H1 (cell line): ENCODE data around the gene CCNG1. TPM values are rescaled to one million over a fixed set of nuclear protein-coding genes. Genes with fewer than 3 reads are reported as not detected.

ENCODE experiments used
- CTCF ChIA-PET: fragments of 300-600 bp; sonication (Branson Sonifier 250); formaldehyde crosslinking; loops from one replicate; lab custom pipeline; 2021; ENCODE audit not compliant: partially characterized antibody; lab: Charles Lee
- POLR2A ChIA-PET: fragments of 300-600 bp; sonication (Branson Sonifier 250); formaldehyde crosslinking; loops from one replicate; lab custom pipeline; 2021; ENCODE audit warnings: inconsistent platforms; ENCODE audit not compliant: partially characterized antibody; lab: Charles Lee
- DNase-seq, 2 experiments: peaks; one replicate each; pipeline versions ENCODE4 v3.0.0 to v3.0.0-alpha.2; 2010 to 2022; ENCODE audit warnings: low spot score in 2 of 2, low read depth in 1 of 2, mixed read lengths in 1 of 2
- FAIRE-seq: peaks from 2 replicates; lab custom pipeline; 2011; peaks lifted over from hg19 to GRCh38; lab: Jason Lieb, UNC
- H2AFZ ChIP-seq: 2 replicates; pipeline ENCODE4 v1.8.1; 2012; ENCODE audit warnings: low read length, inconsistent platforms
- H2AK5ac ChIP-seq: 2 replicates; pipeline ENCODE4 v1.6.1; 2013; ENCODE audit warnings: low read depth, low read length
- H2BK120ac ChIP-seq: replicated peaks from 2 replicates; pipeline ENCODE3; 2013; ENCODE audit warnings: low read depth, low read length, inconsistent platforms
- H2BK12ac ChIP-seq: 2 replicates; pipeline ENCODE4 v1.6.1; 2013; ENCODE audit warnings: low read depth, low read length
- H2BK15ac ChIP-seq: 2 replicates; pipeline ENCODE4 v1.6.1; 2013; ENCODE audit warnings: low read length
- H2BK20ac ChIP-seq: 2 replicates; pipeline ENCODE4 v1.6.1; 2013; ENCODE audit warnings: low read length
- H2BK5ac ChIP-seq: 2 replicates; pipeline ENCODE4 v1.6.1; 2013; ENCODE audit warnings: low read depth, low read length
- H3K14ac ChIP-seq: 2 replicates; pipeline ENCODE4 v1.6.1; 2013; ENCODE audit warnings: inconsistent platforms; ENCODE audit not compliant: insufficient read length
- H3K18ac ChIP-seq: 2 replicates; pipeline ENCODE4 v1.6.1; 2013; ENCODE audit warnings: low read length; ENCODE audit errors: extremely low read depth
- H3K23ac ChIP-seq: 2 replicates; pipeline ENCODE4 v1.6.1; 2013; ENCODE audit warnings: inconsistent platforms; ENCODE audit not compliant: insufficient read length
- H3K23me2 ChIP-seq: 2 replicates; pipeline ENCODE4 v1.6.1; 2013; ENCODE audit warnings: low read depth, low read length
- H3K27ac ChIP-seq: 2 replicates; pipeline ENCODE4 v1.6.1; 2011; ENCODE audit warnings: low read depth, low read length, inconsistent platforms
- H3K27me3 ChIP-seq, 4 experiments: replicated peaks in 1 of 4; 1 replicate in 1 of 4; 2 replicates in 3 of 4; pipeline versions ENCODE4 v1.6.1 to v1.8.1; 2011 to 2013; ENCODE audit warnings: low read length in 3 of 4, mild to moderate bottlenecking in 3 of 4, inconsistent platforms in 2 of 4, mixed read lengths in 2 of 4, moderate library complexity in 1 of 4; ENCODE audit not compliant: control insufficient read depth in 3 of 4, insufficient read depth in 3 of 4; ENCODE audit errors: extremely low read depth in 1 of 4
- H3K36me3 ChIP-seq, 4 experiments: 2 replicates each; pipeline versions ENCODE4 v1.6.1 to v1.8.1; 2011 to 2013; ENCODE audit warnings: mild to moderate bottlenecking in 4 of 4, low read length in 3 of 4, moderate library complexity in 2 of 4, control low read depth in 1 of 4, inconsistent platforms in 1 of 4; ENCODE audit not compliant: insufficient read depth in 4 of 4, control insufficient read depth in 2 of 4
- H3K4ac ChIP-seq: replicated peaks from 2 replicates; pipeline ENCODE3; 2013; ENCODE audit warnings: low read length, low read depth, mixed read lengths, inconsistent platforms; ENCODE audit not compliant: insufficient read length
- H3K4me1 ChIP-seq, 4 experiments: replicated peaks in 1 of 4; 1 replicate in 1 of 4; 2 replicates in 3 of 4; pipeline versions ENCODE4 v1.6.1 to v1.8.1; 2011 to 2013; ENCODE audit warnings: low read length in 3 of 4, inconsistent platforms in 2 of 4, mixed read lengths in 1 of 4; ENCODE audit not compliant: insufficient read depth in 4 of 4, control insufficient read depth in 3 of 4
- H3K4me2 ChIP-seq, 2 experiments: 2 replicates each; pipeline versions ENCODE4 v1.6.1 to v1.8.1; 2011 to 2013; ENCODE audit warnings: low read depth in 2 of 2, low read length in 2 of 2, control low read depth in 1 of 2, inconsistent platforms in 1 of 2, mild to moderate bottlenecking in 1 of 2; ENCODE audit not compliant: insufficient read depth in 1 of 2
- H3K4me3 ChIP-seq, 4 experiments: fragments of 200-600, 300-600 bp in 1 of 4; sonication (generic), shearing (Covaris generic), sonication (Bioruptor Twin) in 1 of 4; 2 replicates each; pipeline versions ENCODE4 v1.5.1 to v1.8.1; 2011 to 2016; ENCODE audit warnings: low read length in 4 of 4, low read depth in 3 of 4, control low read depth in 2 of 4, inconsistent platforms in 2 of 4, mild to moderate bottlenecking in 2 of 4, mixed read lengths in 1 of 4, moderate library complexity in 1 of 4; ENCODE audit not compliant: insufficient read depth in 2 of 4; ENCODE audit errors: extremely low read depth in 1 of 4
- H3K56ac ChIP-seq: replicated peaks from 2 replicates; pipeline ENCODE3; 2013; ENCODE audit warnings: low read depth, mild to moderate bottlenecking, mixed read lengths, low read length, inconsistent platforms; ENCODE audit not compliant: insufficient read length
- H3K79me1 ChIP-seq: 2 replicates; pipeline ENCODE4 v1.6.1; 2013; ENCODE audit warnings: low read depth, low read length, control low read depth
- H3K79me2 ChIP-seq, 2 experiments: 2 replicates each; pipeline versions ENCODE4 v1.6.1 to v1.8.1; 2012 to 2013; ENCODE audit warnings: low read length in 2 of 2, mild to moderate bottlenecking in 2 of 2, inconsistent platforms in 1 of 2; ENCODE audit not compliant: insufficient read depth in 2 of 2, control insufficient read depth in 1 of 2
- H3K9ac ChIP-seq, 4 experiments: replicated peaks in 1 of 4; 1 replicate in 1 of 4; 2 replicates in 3 of 4; pipeline versions ENCODE4 v1.6.1 to v1.8.1; 2011 to 2013; ENCODE audit warnings: low read depth in 3 of 4, low read length in 3 of 4, control low read depth in 2 of 4, mild to moderate bottlenecking in 2 of 4, moderate library complexity in 2 of 4, inconsistent platforms in 1 of 4; ENCODE audit errors: extremely low read depth in 1 of 4
- H3K9me3 ChIP-seq, 2 experiments: 2 replicates each; pipeline versions ENCODE4 v1.6.1 to v1.8.1; 2012 to 2013; ENCODE audit warnings: mild to moderate bottlenecking in 2 of 2, moderate library complexity in 2 of 2, control low read depth in 1 of 2, inconsistent platforms in 1 of 2, low read depth in 1 of 2, low read length in 1 of 2, mixed read lengths in 1 of 2; ENCODE audit not compliant: insufficient read depth in 2 of 2
- H4K20me1 ChIP-seq, 2 experiments: replicated peaks in 1 of 2; 2 replicates each; pipeline versions ENCODE3 to v1.8.1; 2011 to 2013; ENCODE audit warnings: inconsistent platforms in 2 of 2, low read length in 2 of 2, mild to moderate bottlenecking in 1 of 2; ENCODE audit not compliant: insufficient read depth in 2 of 2, control insufficient read depth in 1 of 2
- H4K5ac ChIP-seq: 2 replicates; pipeline ENCODE4 v1.6.1; 2013; ENCODE audit warnings: low read length, low read depth, mixed read lengths, inconsistent platforms; ENCODE audit not compliant: insufficient read length
- H4K8ac ChIP-seq: 2 replicates; pipeline ENCODE4 v1.8.0; 2013; ENCODE audit warnings: mild to moderate bottlenecking, moderate library complexity, low read length, inconsistent platforms; ENCODE audit not compliant: insufficient read depth; ENCODE audit errors: extremely low read depth
- H4K91ac ChIP-seq: replicated peaks from 2 replicates; pipeline ENCODE3; 2013; ENCODE audit warnings: low read length, mixed read lengths, inconsistent platforms; ENCODE audit not compliant: insufficient read length
- HDAC6 ChIP-seq: IDR thresholded peaks from one replicate; pipeline ENCODE4 v1.7.1; 2012; ENCODE audit warnings: low read depth, mild to moderate bottlenecking, inconsistent platforms, low read length, moderate library complexity
- POLR2A ChIP-seq, 2 experiments: IDR thresholded peaks; 1 replicate in 1 of 2; 2 replicates in 1 of 2; pipeline ENCODE4 v1.6.1; 2011; ENCODE audit warnings: low read depth in 2 of 2, low read length in 2 of 2, mild to moderate bottlenecking in 2 of 2; ENCODE audit errors: control extremely low read depth in 1 of 2
- POLR2AphosphoS5 ChIP-seq: IDR thresholded peaks from 2 replicates; pipeline ENCODE4 v1.6.1; 2011; ENCODE audit warnings: low read depth, low read length
- WGBS, 2 experiments: shearing (Covaris generic) in 1 of 2; methylation state at CpG; one replicate each; pipeline versions ENCODE4 v1.1.6 to v1.1.7; 2013 to 2015; ENCODE audit warnings: low lambda C conversion rate in 2 of 2, mixed read lengths in 2 of 2, inconsistent platforms in 1 of 2, low coverage in 1 of 2, missing lambda C conversion rate in 1 of 2; ENCODE audit not compliant: insufficient replicate concordance in 2 of 2, insufficient coverage in 1 of 2, insufficient read length in 1 of 2; ENCODE audit errors: extremely low coverage in 1 of 2, missing lambda C conversion rate in 1 of 2; 5-methylcytosine and 5-hydroxymethylcytosine counted together
- polyA plus RNA-seq, 7 experiments: library from polyadenylated mRNA; depleted of rRNA in 3 of 7; stranded (reverse) in 5 of 7; unstranded in 2 of 7; fragments of >200 nt in 5 of 7; fragments of 200-250 nt in 2 of 7; gene quantifications; 1 replicate in 5 of 7; 2 replicates in 1 of 7; 4 replicates in 1 of 7; pipeline versions ENCODE4 v1.2.1 to v1.2.3, GENCODE V29; 2011 to 2013; ENCODE audit warnings: missing spikeins in 2 of 7, mixed read lengths in 2 of 7
- total RNA-seq: library from RNA; stranded (reverse); fragmentation: NEBNext Ultra II Directional; extraction: Animal tissue kit (Norgen Biotek cat#: 25700); gene quantifications from 2 replicates; pipeline ENCODE4 v1.2.1, GENCODE V29; 2021

Gene CCNG1
- total and polyA plus RNA-seq, 2 of the 8 experiments (the other 6 are each of a cell fraction or from before 2014, with no cell fraction given), result 165 to 369 TPM

GRCh38 chr5:163445345-163445744 lies 8.0 kb downstream of the CCNG1 start:
- no peaks in the 10 kb centered on the region for H3K23me2 ChIP-seq
- no peaks in the 10 kb centered on the region for H3K9me3 ChIP-seq
- H3K4me2 ChIP-seq, result no peak overlapping the region
- no peak overlapping the region for H4K91ac ChIP-seq
- no peak overlapping the region for H3K4ac ChIP-seq
- H2BK12ac ChIP-seq, result no peak overlapping the region
- TF ChIP-seq POLR2AphosphoS5 (peak; percentile 29), HDAC6 (no peak), POLR2A (IDR thresholded peaks at IDR 0.05; ENCODE audit: control extremely low read depth in 1 of 2, low read depth in 2 of 2, low read length in 2 of 2) (0 out of 3 replicates have a peak, but pooled peaks of 1 of the 2 experiments have one; percentile 12)
- no peak overlapping the region for H2BK120ac ChIP-seq
- H4K8ac ChIP-seq, result no peak overlapping the region
- peaks cover 0 to 5% of the 10 kb centered on the region in 2 experiments for H4K20me1 ChIP-seq
- H3K9ac ChIP-seq, result no peak overlapping the region
- ChIA-PET CTCF (no interaction called here), POLR2A (interaction anchor here (0.7 to 9.0 kb wide), 2 partner anchors 13 to 1999 kb away, joined by 3 to 189 read pairs; partner anchors contain the start of genes HMMR and NUDCD2)
- H2BK15ac ChIP-seq, result no peak overlapping the region
- peaks cover 12 to 94% (median 61%) of the 10 kb centered on the region in 4 experiments for H3K36me3 ChIP-seq
- H3K23ac ChIP-seq, result no peak overlapping the region
- peaks cover 0 to 22% of the 10 kb centered on the region in 2 experiments; a peak in 3 of 4 replicates for H3K79me2 ChIP-seq
- no peak overlapping the region for H2AK5ac ChIP-seq
- DNase-seq (no peak), FAIRE-seq (no peak)
- no peak overlapping the region for H3K18ac ChIP-seq
- no peak overlapping the region for H3K4me3 ChIP-seq
- H2AFZ ChIP-seq, result no peak overlapping the region
- H4K5ac ChIP-seq, result no peak overlapping the region
- H3K14ac ChIP-seq, result no peak overlapping the region
- H2BK20ac ChIP-seq, result no peak overlapping the region
- H3K79me1 ChIP-seq, result no peaks in the 10 kb centered on the region
- H3K27ac ChIP-seq, result no peak overlapping the region
- H2BK5ac ChIP-seq, result no peak overlapping the region
- no peak overlapping the region for H3K56ac ChIP-seq
- no peaks in the 10 kb centered on the region for H3K4me1 ChIP-seq
- WGBS, 2 experiments, result 94% methylated on average over 5 of the region's 6 CpGs; no CpG with 5 or more reads in 1 of the 2 experiments
- no peaks in the 10 kb centered on the region for H3K27me3 ChIP-seq
